SU-DHL-6 (cell line): Measurements from ENCODE around the gene RFX4.

Experiments
- H2AFZ ChIP-seq: fragments of 200-600 bp; sonication (generic); 2 replicates; pipeline ENCODE4 v1.6.1; 2014; ENCODE audit warnings: low read depth, mild to moderate bottlenecking, moderate library complexity, mixed read lengths, antibody characterized with exemption, low read length; ENCODE audit not compliant: severe bottlenecking
- H3F3A ChIP-seq: fragments of 200-600 bp; shearing (Covaris generic); 2 replicates; pipeline ENCODE4 v1.6.0; 2016; ENCODE audit warnings: antibody characterized with exemption, mild to moderate bottlenecking; ENCODE audit not compliant: insufficient read depth
- H3K27ac ChIP-seq: fragments of 200-600 bp; sonication (generic); 2 replicates; pipeline ENCODE4 v1.5.1; 2016; ENCODE audit warnings: low read depth, mild to moderate bottlenecking, low read length, moderate library complexity, mixed read lengths
- H3K27me3 ChIP-seq: fragments of 200-600 bp; sonication (generic), shearing (Covaris generic); 2 replicates; pipeline ENCODE4 v1.6.0; 2014; ENCODE audit warnings: mild to moderate bottlenecking, low read length
- H3K36me3 ChIP-seq: fragments of 200-600 bp; sonication (generic); 2 replicates; pipeline ENCODE4 v1.6.1; 2014; ENCODE audit warnings: mild to moderate bottlenecking, low read length, mixed read lengths
- H3K4me2 ChIP-seq: fragments of 300-600, 200-600 bp; shearing (Covaris generic), sonication (generic); 2 replicates; pipeline ENCODE4 v1.6.0; 2014; ENCODE audit warnings: low read length, low read depth, mild to moderate bottlenecking; ENCODE audit not compliant: poor library complexity, severe bottlenecking
- H3K4me3 ChIP-seq: fragments of 200-600 bp; sonication (generic); 2 replicates; pipeline ENCODE4 v1.5.1; 2014; ENCODE audit warnings: antibody characterized with exemption, low read length, mild to moderate bottlenecking, mixed read lengths; ENCODE audit not compliant: insufficient read depth, poor library complexity, severe bottlenecking
- H3K79me2 ChIP-seq: fragments of 200-600 bp; sonication (generic); 2 replicates; pipeline ENCODE4 v1.6.1; 2014; ENCODE audit warnings: mild to moderate bottlenecking, low read length, moderate library complexity; ENCODE audit not compliant: insufficient read depth
- H3K9ac ChIP-seq: fragments of 200-600 bp; sonication (generic); 2 replicates; pipeline ENCODE4 v1.7.0; 2014; ENCODE audit warnings: mild to moderate bottlenecking, low read length
- H3K9me2 ChIP-seq: fragments of 200-600 bp; sonication (generic); replicated peaks from 2 replicates; pipeline ENCODE4 v1.6.1; 2014; ENCODE audit warnings: low read length; ENCODE audit not compliant: insufficient read depth
- H3K9me3 ChIP-seq: fragments of 200-600 bp; sonication (generic); 2 replicates; pipeline ENCODE4 v1.6.1; 2014; ENCODE audit warnings: low read length, mixed read lengths; ENCODE audit not compliant: insufficient read depth
- H4K20me1 ChIP-seq: fragments of 200-600 bp; sonication (generic); 2 replicates; pipeline ENCODE4 v1.6.1; 2014; ENCODE audit warnings: low read depth, mild to moderate bottlenecking, antibody characterized with exemption, low read length, moderate library complexity, mixed read lengths
- EZH2phosphoT487 ChIP-seq: fragments of 200-600 bp; sonication (generic), shearing (Covaris generic); conservative IDR thresholded peaks from 2 replicates; pipeline ENCODE4 v1.6.1; 2018; ENCODE audit warnings: mild to moderate bottlenecking, antibody characterized with exemption, low read length, moderate library complexity, mixed read lengths
- TF ChIP-seq, protein P1 (sequence below): fragments of 200-600 bp; sonication (generic); IDR thresholded peaks from one replicate; pipeline ENCODE4 v1.5.1; 2017; ENCODE audit warnings: antibody characterized with exemption, mild to moderate bottlenecking, low read length, moderate library complexity; ENCODE audit not compliant: insufficient read depth, poor library complexity, severe bottlenecking

The RFX4 gene

DNA sequence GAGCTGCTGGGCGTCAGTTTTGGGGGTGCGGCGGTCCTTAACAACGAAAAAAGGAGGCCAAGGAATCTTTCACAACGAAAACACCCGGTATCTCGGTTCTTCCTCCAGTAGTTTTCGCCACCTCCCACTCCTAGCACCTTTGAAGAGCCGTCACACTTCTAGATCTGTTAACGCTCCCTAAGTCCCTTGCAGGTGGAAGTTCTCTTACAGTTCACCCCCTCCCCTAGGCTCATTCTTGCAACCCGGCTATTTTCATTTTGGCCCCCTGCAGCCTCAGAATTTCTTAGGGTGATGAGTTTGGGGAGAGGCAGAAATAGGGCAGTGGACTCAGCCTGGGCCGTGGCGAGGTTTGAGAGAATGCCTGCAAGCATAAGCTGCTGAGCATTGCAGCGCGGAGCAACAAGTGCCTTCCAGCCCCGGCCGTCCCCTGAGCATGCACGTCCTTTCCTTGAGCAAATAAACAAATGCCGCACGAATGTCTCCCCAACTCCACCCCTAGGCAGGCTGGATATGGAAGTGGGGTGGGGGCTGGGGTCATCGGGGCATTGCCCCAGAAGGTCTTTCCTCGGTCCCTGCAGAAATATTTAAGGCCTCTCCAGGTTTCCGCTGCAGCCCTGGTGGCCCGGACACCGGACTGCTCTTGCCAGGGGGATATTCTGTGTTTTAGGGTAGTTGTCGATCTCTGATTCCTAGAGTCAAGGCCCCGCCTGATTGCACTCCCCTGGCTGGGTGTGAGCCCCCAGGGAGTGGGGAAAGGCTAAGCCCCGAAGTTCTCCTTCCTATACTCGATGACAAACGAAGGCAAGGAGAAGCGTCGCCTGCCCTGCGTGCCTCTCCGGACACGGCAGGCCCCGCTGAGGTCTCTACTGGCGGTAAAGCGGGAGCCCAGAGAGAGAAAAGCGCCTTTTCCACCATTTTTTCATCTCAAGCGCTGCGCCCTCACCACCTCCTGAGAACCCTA lies 1.6 kb downstream of the RFX4 start:
- no peak overlapping the region for H3K4me2 ChIP-seq
- no peaks in the 10 kb centered on the region for H3K36me3 ChIP-seq
- H3K9me2 ChIP-seq, result no peaks in the 10 kb centered on the region
- H3K27ac ChIP-seq, result no peak overlapping the region
- TF ChIP-seq EZH2phosphoT487, result no peak
- TF ChIP-seq, protein P1, sequence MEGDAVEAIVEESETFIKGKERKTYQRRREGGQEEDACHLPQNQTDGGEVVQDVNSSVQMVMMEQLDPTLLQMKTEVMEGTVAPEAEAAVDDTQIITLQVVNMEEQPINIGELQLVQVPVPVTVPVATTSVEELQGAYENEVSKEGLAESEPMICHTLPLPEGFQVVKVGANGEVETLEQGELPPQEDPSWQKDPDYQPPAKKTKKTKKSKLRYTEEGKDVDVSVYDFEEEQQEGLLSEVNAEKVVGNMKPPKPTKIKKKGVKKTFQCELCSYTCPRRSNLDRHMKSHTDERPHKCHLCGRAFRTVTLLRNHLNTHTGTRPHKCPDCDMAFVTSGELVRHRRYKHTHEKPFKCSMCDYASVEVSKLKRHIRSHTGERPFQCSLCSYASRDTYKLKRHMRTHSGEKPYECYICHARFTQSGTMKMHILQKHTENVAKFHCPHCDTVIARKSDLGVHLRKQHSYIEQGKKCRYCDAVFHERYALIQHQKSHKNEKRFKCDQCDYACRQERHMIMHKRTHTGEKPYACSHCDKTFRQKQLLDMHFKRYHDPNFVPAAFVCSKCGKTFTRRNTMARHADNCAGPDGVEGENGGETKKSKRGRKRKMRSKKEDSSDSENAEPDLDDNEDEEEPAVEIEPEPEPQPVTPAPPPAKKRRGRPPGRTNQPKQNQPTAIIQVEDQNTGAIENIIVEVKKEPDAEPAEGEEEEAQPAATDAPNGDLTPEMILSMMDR, result no peak
- H3F3A ChIP-seq, result no peaks in the 10 kb centered on the region
- H3K9me3 ChIP-seq, result no peaks in the 10 kb centered on the region
- H3K4me3 ChIP-seq, result no peak overlapping the region
- no peaks in the 10 kb centered on the region for H3K27me3 ChIP-seq
- H3K79me2 ChIP-seq, result no peaks in the 10 kb centered on the region
- no peak overlapping the region for H3K9ac ChIP-seq
- H2AFZ ChIP-seq, result no peak overlapping the region
- H4K20me1 ChIP-seq, result no peaks in the 10 kb centered on the region

DNA sequence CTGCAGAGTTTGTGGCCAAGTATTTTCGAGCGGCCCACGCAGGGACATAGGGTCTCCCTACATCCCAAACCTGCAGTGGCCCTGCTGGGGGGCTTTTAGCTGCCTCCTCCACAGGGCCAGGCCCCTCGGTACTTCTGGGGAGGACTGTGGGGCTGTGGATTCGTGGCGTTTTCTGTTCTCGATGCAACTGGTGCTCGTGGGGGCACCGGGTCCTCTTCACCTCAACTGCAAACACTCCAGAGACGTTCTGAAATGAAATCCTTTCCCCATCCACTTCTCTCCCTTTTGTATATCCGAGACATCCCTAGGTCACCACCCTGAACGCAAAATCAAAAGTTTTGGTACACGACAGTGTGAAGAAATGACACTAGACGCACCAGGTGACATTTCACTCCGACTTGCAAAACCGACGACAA lies 2.3 kb downstream of the RFX4 start:
- H3K9ac ChIP-seq, result no peak overlapping the region
- no peaks in the 10 kb centered on the region for H3K9me2 ChIP-seq
- H3K9me3 ChIP-seq, result no peaks in the 10 kb centered on the region
- no peaks in the 10 kb centered on the region for H3F3A ChIP-seq
- TF ChIP-seq, protein P1, result no peak
- no peak for TF ChIP-seq EZH2phosphoT487
- no peaks in the 10 kb centered on the region for H4K20me1 ChIP-seq
- no peaks in the 10 kb centered on the region for H3K27me3 ChIP-seq
- H3K4me3 ChIP-seq, result no peak overlapping the region
- H3K36me3 ChIP-seq, result no peaks in the 10 kb centered on the region
- no peak overlapping the region for H3K4me2 ChIP-seq
- H3K79me2 ChIP-seq, result no peaks in the 10 kb centered on the region
- H3K27ac ChIP-seq, result no peak overlapping the region
- H2AFZ ChIP-seq, result no peak overlapping the region

DNA sequence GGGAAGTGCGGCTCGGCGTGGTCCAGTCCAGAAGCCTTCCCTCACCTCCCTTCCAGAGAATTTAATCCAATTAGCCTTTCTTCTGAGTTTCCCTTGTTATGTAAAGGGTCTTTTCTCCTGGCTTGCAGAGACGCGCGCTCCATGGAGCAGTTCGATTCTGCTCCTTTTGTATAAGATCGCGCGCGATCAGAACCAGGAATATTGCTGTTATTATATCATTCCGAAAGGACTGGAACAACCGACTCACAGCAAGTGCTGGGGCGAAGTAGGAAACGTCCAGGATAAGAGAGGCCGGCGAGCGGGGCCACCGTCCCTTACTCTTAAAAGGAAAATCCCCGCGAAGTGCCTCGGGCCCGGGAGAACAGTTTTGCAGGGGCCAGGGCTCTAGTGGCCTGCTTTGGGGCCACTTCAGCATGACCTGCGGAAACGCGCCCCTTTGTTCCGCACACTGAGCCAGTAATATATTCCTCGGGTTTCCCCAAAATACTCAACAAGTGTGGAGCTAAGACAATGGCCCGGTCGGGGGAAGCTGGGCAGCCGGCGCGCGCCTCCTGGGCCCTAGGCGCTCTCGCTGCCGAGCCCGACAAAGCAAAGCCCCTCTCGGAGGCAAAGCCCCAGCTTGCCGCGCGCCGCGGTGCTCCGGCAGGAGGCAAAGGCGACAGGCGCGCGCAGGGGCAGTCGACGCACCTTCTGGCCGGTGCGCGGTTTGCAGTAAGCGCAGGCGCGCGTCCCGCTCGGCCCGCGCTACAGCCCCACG lies 2.9 kb downstream of the RFX4 start:
- Histone ChIP-seq H3K27me3 (no peaks in the 10 kb centered on the region), H3K4me3 (no peak overlapping the region), H3F3A (no peaks in the 10 kb centered on the region), H4K20me1 (no peaks in the 10 kb centered on the region), H3K9me2 (no peaks in the 10 kb centered on the region), H3K36me3 (no peaks in the 10 kb centered on the region), H3K9ac (no peak overlapping the region), H3K4me2 (no peak overlapping the region), H3K79me2 (no peaks in the 10 kb centered on the region), H3K27ac (no peak overlapping the region), H3K9me3 (no peaks in the 10 kb centered on the region), H2AFZ (no peak overlapping the region)
- no peak for TF ChIP-seq EZH2phosphoT487
- TF ChIP-seq, protein P1, result no peak
